HG02938 (cell line): Measurements from ENCODE around the gene CPNE2.
"Not testable (repeated sequence)": the region's sequence is repeated elsewhere in the genome, so short reads cannot be mapped to it uniquely, and the experiment has no call there.

ENCODE experiments used
- ATAC-seq: cut with Tn5 transposase; IDR thresholded peaks from one replicate; pipeline ENCODE4 v1.9.1; 2021; ENCODE audit warnings: mild to moderate bottlenecking, moderate library complexity; ENCODE audit not compliant: unreplicated experiment

Gene CPNE2

GRCh38 chr16:57189527-57189926, 97.1 kb downstream of the CPNE2 start:
- not testable (repeated sequence) for ATAC-seq

GRCh38 chr16:57190136-57190535, 97.8 kb downstream of the CPNE2 start:
- ATAC-seq, result no peak

GRCh38 chr16:57191056-57191571, 98.7 kb downstream of the CPNE2 start:
- no peak for ATAC-seq

GRCh38 chr16:57192146-57192545, 99.8 kb downstream of the CPNE2 start:
- ATAC-seq, result no peak

GRCh38 chr16:57192720-57193486, 100.5 kb downstream of the CPNE2 start:
- ATAC-seq, result no peak

- no peak for ATAC-seq
Observed at GRCh38 chr16:57194512-57194911, 102.1 kb downstream of the CPNE2 start.

- ATAC-seq, result no peak
Observed at GRCh38 chr16:57196286-57196685, 103.9 kb downstream of the CPNE2 start.

GRCh38 chr16:57196753-57197152, 104.4 kb downstream of the CPNE2 start:
- no peak for ATAC-seq
